GM12874 (cell line): ENCODE results near the gene PMAIP1.

Experiments used
- TF ChIP-seq, protein P1 (sequence below): IDR thresholded peaks from 2 replicates; pipeline ENCODE4 v1.5.1; 2011; ENCODE audit warnings: low read depth, mild to moderate bottlenecking, control low read depth, low read length, moderate library complexity; ENCODE audit not compliant: insufficient read depth

The PMAIP1 gene

DNA sequence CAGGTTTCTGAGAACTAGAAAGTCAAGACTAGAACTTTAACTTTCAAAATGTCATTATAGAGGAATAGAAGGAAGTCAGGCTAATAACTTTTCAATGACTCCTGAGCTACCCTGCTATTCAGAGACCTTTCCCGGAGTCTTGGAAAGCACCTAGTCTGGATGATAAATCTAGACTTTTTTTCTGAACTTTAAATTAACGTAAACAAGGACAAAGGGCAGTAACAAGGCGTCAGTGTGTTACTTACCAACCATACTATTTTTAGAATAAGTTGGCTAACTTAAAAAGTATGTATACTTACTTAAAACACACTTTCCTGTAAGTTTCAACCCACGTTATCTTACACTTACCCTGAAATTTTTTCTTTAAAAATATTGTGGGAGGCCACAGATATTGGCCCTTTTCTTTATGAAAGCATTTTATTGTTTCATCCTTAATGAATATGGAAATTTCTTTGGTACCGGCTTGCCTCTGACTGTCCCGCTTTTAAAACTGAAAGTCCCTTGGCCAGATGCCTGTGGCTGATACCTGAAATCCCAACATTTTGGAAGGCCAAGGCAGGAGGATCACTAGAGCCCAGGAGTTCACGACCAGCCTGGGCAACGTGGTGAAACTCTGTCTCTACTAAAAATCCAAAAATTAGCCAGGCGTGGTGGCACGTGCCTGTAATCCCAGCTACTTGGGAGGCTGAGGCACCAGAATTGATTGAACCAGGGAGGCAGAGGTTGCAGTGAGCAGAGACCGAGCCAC is 9.7 kb downstream of the PMAIP1 start:
- TF ChIP-seq, protein P1, sequence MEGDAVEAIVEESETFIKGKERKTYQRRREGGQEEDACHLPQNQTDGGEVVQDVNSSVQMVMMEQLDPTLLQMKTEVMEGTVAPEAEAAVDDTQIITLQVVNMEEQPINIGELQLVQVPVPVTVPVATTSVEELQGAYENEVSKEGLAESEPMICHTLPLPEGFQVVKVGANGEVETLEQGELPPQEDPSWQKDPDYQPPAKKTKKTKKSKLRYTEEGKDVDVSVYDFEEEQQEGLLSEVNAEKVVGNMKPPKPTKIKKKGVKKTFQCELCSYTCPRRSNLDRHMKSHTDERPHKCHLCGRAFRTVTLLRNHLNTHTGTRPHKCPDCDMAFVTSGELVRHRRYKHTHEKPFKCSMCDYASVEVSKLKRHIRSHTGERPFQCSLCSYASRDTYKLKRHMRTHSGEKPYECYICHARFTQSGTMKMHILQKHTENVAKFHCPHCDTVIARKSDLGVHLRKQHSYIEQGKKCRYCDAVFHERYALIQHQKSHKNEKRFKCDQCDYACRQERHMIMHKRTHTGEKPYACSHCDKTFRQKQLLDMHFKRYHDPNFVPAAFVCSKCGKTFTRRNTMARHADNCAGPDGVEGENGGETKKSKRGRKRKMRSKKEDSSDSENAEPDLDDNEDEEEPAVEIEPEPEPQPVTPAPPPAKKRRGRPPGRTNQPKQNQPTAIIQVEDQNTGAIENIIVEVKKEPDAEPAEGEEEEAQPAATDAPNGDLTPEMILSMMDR, result no peak

GRCh38 chr18:59910967-59911366 is 11.2 kb downstream of the PMAIP1 start:
- TF ChIP-seq, protein P1, result no peak

DNA sequence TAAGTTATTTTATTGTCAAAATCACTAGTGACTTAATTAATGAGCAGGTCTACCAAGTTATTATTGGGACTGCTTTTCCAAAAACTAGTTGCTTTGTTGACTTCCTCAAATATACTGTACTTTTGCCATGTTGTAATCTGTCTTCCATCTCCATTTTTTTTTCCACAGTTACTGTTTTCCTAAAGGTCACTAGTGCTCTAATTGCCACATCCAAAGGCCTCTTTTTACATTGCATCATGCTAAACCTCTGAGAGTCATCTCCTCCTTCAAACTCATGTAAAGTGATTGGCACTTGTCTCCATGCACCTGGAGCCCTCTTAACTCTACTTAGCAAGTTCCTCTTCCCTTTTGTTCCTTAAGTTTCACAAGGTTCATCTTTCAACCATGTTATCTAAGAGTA is 11.8 kb downstream of the PMAIP1 start:
- TF ChIP-seq, protein P1, result no peak

DNA sequence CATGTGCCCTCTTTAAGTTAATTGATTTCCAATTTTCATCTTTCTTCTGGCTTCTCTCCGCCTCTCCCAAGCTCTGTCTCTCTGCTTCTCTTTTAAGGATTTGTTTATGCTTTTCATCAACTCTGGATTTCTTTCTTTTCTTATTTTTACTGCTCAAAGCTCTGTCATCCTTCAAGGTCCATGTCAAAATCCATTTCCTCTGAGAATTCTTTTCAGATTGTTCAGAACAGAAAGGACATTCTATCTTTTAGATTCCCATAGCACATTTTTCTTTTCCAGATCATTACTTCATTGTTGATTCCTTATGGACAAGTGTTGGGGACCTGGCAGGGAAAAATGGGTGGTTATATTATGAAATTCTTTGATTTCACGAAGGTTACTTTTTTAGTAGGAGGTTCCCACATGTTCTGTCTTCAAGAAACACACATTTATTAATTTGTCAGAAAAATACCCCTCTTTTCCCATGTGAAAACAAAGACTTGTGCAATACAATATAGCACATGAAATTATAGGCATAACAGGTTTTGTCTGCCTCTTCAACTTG is 12.3 kb downstream of the PMAIP1 start:
- TF ChIP-seq, protein P1, result no peak

- TF ChIP-seq, protein P1, result no peak
Observed at GRCh38 chr18:59915606-59916005, 15.8 kb downstream of the PMAIP1 start.

DNA sequence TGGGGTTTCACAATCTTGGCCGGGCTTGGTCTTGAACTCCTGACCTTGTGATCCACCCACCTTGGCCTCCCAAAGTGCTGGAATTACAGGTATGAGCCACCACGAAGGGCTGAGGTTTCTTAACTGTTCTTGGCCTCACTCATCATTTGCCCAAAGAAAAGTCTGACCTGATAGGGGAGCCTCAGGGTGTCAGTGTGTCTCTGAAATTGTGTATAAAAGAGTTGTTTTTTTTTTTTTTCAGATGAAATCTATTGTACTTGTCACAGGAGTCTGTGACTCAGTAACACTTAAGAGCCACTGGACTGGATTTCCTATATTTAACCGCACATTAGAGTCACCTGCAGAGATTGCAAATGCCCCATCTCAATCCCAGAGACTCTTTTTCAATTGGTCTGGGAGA is 16.9 kb downstream of the PMAIP1 start:
- TF ChIP-seq, protein P1, result no peak

DNA sequence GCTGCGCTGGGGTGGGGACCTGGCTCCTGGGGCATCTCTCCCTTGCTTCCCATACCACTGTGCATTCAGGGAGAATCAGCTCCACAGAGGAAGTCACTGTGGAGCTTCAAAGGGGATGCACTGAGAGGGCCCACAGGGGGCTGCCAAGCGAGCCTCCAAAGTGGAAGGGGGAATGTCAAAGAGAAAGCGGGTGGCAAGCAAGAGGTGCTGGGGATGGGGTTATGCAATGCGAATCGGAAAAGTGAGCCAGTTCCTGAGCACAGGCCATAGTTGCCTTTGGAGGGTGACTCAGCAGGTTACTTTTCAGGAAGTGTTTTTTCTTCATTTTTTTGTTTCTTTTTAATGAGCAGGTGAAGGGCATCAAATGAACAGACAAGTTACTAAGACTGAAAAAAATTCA is 17.6 kb downstream of the PMAIP1 start:
- TF ChIP-seq, protein P1, result no peak
